Measurements from ENCODE around the gene STOX2. TPM values are rescaled to one million over a fixed set of nuclear protein-coding genes. Genes with fewer than 3 reads are reported as not detected.

The STOX2 gene
- total RNA-seq, 2 donors from 2014 or later, result not detected

GRCh38 chr4:184066584-184067300 is 161.6 kb downstream of the STOX2 start:
- no peak for ATAC-seq (replicated peaks)
- no peak overlapping the region for H3K4me3 Mint-ChIP-seq
- peaks cover 1% of the 10 kb centered on the region for H3K9me3 Mint-ChIP-seq
- no peaks in the 10 kb centered on the region for H3K4me1 Mint-ChIP-seq
- no peaks in the 10 kb centered on the region for H3K36me3 Mint-ChIP-seq (ENCODE audit: low read depth)
- H3K27me3 Mint-ChIP-seq, result peaks cover 25% of the 10 kb centered on the region
- no peak overlapping the region for H3K27ac Mint-ChIP-seq

- Mint-ChIP-seq H3K4me1 (no peaks in the 10 kb centered on the region), H3K4me3 (no peak overlapping the region), H3K36me3 (ENCODE audit: low read depth) (no peaks in the 10 kb centered on the region), H3K27ac (no peak overlapping the region), H3K27me3 (peaks cover 25% of the 10 kb centered on the region), H3K9me3 (peaks cover 11% of the 10 kb centered on the region)
- ATAC-seq (replicated peaks), result no peak
Measured at GRCh38 chr4:184067931-184068554, 162.9 kb downstream of the STOX2 start.

Other genes with a start within 250 kb of the STOX2 start
- gene RWDD4, start 246.1 kb upstream of the STOX2 start, total RNA-seq, result 10 to 100 TPM in 1 of 2 donors, 1 to 10 TPM in 1; 8.8 to 16.7 TPM
- 10 to 100 TPM; 22.0 to 25.6 TPM for gene TRAPPC11, start 246.0 kb upstream of the STOX2 start, total RNA-seq